HT-29 (cell line): ENCODE measurements around the gene PRPF31. TPM values are rescaled to one million over a fixed set of nuclear protein-coding genes. Genes with fewer than 3 reads are reported as not detected.
A peak's percentile ranks its signal among the peaks of the same experiment; 100 is the strongest.

Experiments used
- DNase-seq: peaks from one replicate; pipeline ENCODE4 v3.0.0-alpha.2; 2015; ENCODE audit warnings: low spot score
- total RNA-seq: library from RNA; depleted of rRNA; stranded (reverse); fragments of >200 nt; shearing (Covaris generic); gene quantifications from 2 replicates; pipeline ENCODE4 v1.2.3, GENCODE V29; 2014

PRPF31 gene
- total RNA-seq, 1 experiment from 2014 or later, result 157 TPM

DNA sequence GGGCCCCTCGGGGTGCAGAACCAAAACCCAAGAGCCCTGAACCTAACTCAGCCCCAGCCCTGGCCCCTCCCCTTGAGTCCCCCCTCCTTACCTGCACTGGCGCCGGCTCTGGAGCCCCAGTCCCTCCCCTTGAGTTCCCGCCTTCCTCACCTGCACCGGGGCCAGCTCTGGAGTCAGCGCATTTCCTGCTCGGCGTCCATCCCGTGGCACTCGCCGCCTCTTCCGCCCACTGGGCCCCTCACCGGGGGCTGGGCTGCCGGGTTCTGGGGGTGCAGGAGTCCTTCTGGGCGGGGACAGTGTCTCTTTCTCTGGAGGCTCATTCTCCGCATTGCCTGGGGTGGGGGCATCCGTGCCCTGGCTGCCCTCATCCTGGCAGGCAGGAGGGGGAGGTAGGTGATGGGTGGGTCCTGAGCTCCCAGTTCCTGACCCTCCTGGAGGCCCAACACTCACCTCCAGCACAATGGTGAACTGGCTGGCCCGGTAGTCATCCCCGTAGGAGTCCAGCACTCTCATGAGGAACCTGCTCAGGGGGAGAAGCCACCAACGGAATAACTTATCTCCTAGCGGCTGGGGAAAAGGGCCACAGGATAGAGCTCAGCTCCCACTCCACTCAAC is 7.6 kb upstream of the PRPF31 start:
- no peak for DNase-seq

DNA sequence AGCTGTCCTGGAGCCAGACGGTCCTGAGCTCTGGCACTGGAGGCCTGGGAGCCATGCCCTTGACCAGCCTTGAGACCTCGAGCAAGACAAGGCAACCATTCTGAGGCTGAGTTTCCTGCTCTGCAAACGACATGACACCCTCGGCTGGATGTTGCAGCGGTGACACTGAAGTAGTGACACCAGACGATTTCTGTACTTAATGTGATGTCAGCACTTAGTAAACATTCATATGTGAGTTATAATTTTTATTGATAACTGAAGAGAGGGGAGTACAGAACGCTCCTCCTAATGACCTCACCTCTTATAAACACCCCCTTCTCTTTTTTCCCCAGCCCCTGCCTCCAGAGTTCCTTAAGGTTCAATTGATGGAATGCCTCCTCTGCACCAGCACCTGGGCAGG is 7.1 kb upstream of the PRPF31 start:
- DNase-seq, result no peak

DNA sequence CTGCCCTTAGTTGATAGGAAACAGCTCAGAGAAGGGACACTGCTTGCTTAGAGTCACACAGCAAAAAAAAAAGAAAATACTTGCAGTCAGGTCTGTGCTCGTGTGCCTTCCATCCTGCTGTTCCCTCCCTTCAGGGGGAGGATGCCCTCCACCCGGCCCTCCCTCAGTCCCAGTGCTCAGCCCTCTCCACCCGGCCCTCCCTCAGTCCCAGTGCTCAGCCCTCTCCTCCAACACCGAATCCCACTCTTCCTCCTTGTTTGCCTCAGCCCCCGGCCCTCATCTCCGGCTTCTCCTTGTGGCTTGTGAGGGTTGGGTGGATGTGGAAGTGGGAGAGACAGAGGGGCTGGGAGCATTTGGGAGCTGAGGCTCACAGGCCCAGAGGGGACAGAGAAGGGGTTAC is 5.9 kb upstream of the PRPF31 start:
- no peak for DNase-seq

DNA sequence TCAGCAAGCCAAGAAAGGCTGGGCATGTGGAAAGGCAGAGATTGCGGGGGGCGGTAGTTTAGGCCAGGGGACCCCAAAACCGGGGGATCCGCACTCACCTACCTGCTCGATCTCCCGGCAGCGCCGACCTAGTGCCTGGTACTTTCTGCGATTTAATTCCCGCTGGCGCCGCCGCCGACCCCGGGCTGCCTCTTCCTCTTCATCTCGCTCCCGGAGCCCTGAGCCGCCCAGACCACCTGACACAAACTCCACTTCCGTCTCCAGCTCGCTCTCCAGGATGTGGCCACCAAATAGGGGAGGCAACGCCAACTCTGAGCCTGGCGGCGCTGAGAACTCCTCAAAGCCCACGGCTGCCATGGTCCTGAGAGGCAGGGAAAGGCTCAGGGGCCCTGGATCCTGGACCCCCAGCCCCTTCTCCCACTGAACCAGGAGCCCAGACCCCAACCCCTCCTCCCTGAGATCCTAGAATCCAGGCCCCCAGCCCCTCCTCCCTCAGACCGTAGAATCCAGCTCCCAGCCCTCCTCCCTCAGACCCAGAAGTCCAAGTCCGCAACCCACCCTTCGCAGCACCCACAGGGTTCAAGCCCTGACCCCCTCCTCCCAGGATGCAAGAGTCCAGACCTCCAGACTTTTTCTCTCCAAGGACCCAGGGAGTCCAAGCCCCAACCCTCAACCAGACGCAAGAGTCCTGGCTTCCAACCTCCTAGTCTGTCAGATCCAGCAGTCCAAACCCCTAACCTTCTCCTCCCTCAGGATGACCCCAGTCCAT is 1.0 kb upstream of the PRPF31 start:
- DNase-seq, result no peak

DNA sequence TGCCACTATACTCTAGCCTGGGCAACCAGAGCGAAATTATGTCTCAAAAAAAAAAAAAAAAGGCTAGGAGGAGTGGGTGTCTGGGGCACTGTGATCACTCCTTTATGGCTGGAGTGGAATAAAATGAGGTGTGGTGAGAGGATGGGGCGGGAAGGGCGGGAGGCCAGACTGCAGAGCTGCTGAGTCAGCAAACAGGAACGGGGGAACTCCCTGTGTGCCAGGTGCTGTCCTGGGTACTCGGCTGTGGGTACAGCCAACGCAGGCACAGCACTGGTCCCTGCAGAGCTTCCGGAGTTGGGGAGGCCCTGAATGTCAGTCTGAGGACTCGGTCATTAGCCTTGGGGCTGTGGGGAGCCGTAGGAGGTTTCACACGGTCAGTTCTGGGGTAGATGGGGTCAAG is 5.7 kb downstream of the PRPF31 start:
- DNase-seq, result no peak

DNA sequence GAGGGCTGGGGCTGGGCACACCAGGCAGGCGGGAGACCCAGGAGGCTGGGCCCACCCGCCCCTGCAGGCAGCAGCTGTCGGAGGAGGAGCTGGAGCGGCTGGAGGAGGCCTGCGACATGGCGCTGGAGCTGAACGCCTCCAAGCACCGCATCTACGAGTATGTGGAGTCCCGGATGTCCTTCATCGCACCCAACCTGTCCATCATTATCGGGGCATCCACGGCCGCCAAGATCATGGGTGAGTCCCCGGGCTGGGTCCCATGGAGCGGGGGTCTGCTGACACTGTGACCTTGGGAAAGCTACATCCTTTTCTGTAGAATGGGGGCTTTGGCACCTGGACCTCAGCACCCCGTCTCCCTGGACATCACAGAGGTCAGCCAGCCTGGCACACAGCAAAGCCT is 8.1 kb downstream of the PRPF31 start:
- no peak for DNase-seq

DNA sequence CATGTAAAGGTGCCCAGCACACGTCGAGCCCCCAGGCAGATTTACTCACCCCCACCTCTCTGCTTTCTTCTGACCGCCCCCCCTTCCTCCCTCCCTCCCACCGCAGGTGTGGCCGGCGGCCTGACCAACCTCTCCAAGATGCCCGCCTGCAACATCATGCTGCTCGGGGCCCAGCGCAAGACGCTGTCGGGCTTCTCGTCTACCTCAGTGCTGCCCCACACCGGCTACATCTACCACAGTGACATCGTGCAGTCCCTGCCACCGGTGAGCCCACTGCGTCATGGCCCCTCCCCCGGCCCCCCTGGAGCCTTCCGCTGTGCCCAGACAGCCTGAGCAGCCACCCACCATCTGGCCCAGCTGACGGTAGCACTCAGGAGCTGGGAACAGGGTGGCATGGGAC is 8.8 kb downstream of the PRPF31 start:
- DNase-seq, result no peak

DNA sequence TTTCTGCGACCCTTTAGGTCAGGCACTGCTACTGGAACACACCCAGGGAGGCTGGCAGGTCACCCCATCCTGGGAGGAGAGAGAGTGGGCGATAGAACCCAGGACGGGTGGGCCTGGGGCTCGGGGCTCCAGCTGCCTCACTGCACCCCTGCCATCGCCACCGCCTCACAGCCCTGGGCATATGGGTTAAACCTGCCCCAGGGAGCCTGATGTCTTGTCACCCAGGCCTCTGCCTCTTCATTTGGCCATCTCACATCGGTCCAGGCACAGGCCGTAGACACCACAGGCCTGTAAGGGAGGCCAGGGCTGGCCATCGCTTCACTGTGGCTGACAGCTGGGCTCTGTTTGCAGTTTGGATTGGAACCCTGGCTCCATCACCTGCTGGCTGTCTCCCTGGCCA is 10.2 kb downstream of the PRPF31 start:
- DNase-seq, result no peak

DNA sequence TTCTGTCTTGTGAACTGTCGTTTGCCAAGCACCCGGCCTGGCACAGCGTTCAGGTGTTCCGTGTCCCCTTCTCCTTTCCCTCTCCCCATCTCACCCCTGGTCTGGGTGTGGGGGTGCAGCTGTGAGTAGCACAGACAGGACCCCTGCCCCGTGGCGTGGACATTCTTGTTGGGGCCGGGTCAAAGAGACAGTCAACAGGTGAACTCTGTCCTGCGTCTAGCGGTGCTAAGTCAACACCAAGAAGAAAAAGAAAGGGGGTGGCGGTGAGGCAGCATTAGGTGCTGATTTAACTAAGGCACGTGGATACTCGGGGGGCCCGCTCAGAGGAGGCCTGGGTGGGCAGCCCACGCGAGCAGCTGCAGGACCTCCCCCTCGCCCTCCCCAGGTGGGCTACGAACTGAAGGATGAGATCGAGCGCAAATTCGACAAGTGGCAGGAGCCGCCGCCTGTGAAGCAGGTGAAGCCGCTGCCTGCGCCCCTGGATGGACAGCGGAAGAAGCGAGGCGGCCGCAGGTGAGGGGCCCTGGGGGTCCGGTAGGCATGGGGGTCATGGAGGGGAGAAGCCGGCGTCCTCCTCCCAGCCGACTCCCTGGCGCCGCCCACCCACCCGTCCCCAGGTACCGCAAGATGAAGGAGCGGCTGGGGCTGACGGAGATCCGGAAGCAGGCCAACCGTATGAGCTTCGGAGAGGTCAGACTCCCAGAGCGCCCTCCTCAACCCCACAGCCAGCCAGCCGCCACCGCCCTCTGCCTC is 12.3 kb downstream of the PRPF31 start:
- no peak for DNase-seq

DNA sequence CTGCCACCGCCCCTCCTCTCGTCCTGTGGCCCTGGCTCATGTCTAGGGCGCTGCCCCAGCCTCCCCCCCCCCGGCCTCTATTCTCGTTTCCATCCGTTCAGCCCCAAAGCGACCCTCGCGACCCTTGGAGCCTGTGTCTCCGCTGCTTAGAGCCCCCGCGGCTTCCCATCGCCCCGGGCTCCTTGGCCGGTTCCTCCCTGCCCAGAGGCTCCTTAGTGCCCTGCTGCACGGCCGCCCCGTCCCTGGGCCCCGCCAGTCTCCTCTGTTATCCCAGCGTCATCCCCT is 12.8 kb downstream of the PRPF31 start:
- DNase-seq, result no peak

DNA sequence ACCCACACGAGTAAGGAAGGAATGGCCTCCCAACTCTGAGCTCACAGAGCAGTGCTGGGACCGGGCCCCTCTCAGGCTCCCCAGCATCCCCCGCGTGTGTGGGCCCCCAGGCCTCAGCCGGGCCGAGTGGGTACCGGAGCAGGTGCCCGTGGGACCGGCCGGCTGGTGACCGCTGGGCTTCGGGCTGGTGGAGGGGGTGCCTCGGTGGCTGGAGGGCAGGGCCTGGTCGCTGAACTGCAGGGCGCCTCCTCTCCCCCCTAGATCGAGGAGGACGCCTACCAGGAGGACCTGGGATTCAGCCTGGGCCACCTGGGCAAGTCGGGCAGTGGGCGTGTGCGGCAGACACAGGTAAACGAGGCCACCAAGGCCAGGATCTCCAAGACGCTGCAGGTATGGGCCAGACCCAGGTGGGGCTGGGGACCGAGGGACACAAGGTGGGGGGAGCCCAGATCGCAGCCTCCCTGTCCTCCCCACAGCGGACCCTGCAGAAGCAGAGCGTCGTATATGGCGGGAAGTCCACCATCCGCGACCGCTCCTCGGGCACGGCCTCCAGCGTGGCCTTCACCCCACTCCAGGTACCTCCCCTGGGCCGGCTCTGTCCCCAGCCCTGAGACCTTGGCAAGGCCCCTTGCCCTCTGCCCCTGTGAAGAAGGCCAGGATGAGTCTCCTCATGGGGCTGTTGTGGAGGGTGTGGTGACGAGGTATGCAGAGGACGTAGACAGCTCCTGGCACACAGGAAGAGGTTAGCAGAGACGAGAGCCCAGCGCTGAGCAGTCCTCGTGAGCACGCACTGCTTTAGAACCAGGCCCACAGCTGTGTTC is 13.5 kb downstream of the PRPF31 start:
- DNase-seq, result no peak

DNA sequence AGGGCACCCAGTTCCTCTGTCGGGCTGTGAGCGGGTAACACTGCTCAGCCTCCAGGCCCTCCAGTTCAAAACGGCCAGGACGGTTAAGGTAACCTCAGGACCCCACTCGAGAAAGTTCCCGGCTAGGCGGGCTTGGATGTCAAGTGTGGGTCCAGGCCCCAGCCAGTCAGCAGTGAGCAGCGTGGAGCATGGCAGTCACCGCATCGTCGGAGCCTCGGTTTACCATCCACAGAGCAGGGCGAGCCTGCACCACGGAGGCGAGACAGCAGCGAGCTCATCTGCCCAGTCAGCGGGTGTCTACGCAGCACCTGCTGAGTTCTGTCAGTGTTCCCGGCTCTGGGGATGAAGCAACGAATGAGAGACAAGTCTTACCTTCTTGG is 14.1 kb downstream of the PRPF31 start:
- DNase-seq, result no peak

DNA sequence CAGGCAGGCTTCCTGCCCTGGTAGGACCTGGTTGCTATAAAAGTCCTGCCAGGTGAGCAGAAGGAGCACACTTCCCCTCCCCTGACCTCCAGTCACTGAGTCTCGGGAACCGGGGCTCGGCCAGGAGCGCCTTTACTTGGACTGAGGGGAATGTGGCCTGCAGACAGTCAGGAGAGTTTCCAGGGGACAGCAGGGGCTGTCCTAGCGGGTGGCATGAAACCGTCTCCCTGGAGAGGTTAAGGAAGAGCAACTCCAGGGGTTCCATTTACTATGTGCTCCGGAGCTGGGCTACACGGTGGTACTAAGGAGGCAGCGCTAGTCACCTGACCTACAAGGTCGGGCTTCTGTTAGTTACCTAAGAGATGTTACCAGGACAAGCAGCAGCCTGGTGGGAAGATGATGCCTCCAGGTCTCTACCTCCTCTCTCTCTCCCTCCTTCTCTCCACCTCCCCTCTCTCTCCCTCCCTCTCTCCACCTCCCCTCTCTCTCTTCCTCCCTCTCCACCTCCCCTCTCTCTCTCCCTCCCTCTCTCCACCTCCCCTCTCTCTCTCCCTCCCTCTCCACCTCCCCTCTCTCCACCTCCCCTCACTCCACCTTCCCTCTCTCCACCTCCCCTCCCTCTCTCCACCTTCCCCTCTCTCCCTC is 17.9 kb downstream of the PRPF31 start:
- no peak for DNase-seq

DNA sequence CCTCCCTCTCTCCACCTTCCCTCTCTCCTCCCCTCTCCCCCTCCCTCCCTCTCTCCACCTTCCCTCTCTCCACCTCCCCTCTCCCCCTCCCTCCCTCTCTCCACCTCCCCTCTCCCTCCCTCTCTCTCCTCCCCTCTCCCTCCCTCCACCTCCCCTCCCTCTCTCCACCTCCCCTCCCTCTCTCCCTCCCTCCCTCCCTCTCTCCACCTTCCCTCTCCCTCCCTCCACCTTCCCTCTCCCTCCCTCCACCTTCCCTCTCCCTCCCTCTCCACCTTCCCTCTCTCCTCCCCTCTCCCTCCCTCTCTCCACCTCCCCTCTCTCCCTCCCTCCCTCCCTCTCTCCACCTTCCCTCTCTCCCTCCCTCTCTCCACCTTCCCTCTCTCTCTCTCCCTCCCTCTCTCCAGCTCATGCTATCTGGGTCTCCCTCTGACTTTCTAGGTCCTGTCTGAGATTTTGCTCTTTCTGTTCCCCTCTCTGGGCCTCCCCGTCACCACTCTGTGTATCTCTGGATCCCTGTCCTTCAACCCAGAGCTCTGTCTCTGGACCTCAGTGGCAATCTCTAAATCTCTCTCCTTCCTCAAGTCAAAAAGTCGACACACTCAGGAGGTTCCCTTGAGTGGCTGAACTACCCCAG is 18.5 kb downstream of the PRPF31 start:
- DNase-seq, result no peak

DNA sequence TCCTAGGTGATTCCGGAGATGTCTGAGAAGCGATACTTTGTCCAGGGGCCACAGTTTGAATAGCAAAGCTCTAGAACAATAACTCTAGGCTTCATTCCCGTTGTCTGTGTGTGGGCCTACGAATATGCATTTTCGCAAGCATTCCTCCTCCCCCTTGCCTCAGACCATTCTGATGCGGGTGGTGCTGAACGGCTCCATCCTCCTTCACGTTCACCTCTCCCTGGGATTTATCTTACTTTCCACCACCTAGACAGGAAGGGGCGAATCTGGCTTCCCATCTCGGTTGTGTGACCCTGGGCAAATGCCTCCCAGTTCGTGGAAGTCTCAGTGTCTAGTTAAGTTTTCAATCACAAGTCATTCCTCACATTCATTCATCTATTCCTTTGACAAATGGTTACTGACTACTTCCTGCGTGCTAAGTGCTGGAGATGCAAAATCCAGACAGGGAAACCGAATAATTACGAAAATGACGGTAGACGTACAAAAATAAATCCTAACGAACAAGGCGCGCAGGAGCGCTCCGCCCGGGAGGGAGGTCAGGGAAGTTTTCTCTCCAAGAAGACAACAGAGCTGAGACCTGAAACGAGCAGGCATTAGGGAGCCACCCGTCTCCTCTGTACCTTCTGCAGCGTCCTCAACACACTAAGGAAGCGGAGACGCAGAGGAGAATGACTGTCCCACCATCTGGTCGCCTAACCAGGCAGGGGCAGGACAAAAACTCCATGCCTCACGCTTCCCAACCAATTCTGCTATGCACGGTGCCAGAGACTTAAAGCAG is 20.7 kb downstream of the PRPF31 start:
- DNase-seq, result no peak

DNA sequence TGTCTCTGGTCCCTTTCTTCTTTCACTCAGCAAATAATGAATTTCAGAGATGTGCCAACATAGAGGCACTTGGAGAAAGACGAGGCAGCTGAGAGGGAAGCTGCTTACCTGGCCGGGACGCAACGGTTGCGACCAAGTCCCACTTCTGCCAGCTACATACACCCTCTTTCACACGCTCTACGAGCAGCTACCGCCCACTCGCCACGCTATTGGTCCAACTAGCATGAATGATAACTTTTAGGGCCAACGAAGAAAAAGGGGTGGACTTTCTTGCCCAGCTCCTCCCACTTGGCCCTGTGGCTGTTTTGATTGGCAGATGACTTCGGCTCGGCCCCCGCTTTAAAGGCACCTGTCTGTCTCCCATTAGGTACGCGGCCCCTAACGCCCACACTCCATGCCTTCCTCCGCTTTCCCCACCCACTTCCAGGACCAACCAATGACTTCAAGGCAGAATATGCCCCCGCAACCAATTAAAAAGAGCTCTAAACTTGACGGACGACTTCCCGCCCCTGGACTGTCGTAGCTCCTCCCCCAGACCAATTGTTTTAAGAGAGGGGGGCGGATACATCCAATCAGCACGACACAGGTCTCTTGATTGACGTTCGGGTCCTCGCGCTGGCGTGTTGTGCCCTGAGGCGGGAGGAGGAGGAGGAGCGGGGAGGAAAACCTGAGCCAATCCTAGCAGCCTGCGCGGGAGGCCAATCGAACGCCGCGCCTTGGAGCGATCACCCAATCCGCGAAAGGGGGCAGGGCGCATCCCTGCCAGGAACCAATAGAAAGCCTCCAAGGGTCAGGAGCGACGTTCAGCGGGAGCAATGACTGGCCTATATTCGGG is 21.5 kb downstream of the PRPF31 start:
- DNase-seq, result peak; percentile 100

DNA sequence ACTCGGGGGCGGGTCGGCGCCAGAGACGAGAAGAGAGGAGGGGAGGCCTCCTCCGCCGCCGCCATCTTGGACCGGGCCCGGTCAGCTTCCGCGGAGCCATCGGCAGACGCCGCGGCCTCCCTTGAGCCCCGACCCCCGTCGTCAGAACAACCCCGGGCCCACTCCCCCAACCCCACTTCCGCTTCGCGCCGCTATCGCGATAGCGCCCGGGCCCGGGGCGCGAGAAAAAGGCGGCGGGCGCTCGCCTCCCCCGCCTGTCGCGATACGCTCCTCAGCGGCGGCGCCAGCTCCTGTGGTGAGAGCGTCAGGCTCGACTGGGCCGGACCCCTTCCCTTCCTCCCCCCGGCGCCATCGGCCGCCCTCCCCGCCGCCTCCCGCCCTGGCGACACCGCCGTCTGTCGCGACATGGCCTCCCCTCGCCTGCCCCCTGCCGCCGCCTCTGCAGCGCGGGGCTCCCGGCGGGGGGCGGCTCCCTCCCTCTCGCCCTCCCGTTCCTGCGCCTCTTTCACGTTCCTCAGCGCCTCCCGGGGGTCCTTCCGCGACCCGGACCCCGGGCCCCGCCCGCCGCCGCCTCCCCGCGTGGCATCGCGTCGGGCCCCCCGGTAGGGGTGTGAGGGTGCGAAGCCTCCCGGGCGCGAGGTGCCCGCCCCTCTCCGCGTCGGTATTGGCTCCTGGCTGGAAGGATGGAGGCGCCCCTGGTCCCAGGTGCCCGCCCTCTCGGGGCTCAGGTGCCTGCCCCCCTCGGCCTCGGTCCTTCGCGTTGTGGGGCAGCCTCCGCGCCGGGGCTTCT is 22.3 kb downstream of the PRPF31 start, which contains the start of gene CNOT3:
TSS of gene CNOT3 (plus strand) at position 64 of the 790 bp plus-strand sequence. CDS start 5,217 bp downstream, outside the sequence.
- no peak for DNase-seq

DNA sequence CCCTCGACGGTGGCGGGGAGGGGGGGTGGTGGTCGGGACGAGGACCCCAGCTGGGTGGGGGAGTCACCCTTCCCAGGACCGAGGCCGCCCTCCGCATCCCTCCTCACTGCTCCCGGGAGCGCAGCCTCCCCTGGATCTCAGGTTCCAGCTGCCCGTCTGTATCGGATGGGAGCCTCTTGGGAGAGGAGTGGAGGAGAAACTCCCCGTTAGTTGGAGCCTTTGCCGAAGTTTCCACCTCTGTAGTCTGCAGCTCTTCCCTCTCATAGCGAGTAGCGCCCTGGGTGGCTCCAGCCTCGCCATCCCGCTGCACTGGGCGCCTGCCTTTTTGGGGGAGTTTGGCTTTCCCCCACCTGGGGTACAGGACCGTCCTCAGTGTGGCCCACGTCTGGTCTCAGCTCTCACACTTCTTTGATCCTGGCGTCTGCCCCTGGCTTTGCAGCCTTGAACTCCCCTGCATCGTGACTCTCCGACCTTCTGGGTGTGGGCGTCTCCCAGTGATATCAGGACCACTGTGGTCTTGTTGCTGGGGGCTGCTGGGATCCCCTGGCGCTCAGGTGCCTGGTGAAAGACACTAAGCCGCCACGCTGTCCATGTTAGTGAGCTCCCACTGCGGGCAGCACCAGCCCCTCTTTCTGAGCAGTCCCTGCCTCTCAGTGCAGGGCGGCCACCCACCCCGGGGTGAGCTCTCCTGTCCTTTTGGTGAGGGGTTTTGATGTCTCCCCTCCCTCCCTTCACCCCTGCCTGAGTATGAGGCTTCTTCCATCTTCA is 23.1 kb downstream of the PRPF31 start:
- no peak for DNase-seq
